ENCODE results near the gene RPS6KB2.
"Not testable (repeated sequence)": the region's sequence is repeated elsewhere in the genome, so short reads cannot be mapped to it uniquely, and the experiment has no call there.

Gene RPS6KB2

DNA sequence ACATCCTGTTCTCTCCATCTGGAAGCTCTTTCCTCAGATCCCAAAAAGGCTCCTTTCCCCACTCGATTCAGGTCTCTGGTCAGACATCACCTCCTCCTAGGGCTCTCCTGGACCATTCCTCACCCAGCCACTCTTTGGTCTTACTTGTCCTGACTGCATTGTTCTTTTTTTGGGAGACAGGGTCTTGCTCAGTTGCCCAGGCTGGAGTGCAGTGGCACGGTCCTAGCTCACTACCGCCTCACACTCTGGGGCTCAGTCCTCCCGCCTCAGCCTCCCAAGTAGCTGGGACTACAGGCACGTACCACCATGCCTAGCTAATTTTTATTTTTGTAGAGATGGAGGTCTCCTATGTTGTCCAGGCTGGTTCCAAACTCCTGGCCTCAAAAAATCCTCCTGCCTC, 17.2 kb downstream of the RPS6KB2 start:
- no peak for DNase-seq

- DNase-seq = no peak
Observed at GRCh38 chr11:67448220-67448609, 19.9 kb downstream of the RPS6KB2 start.

- no peak for DNase-seq
Observed at GRCh38 chr11:67449116-67449844, 21.0 kb downstream of the RPS6KB2 start.

DNA sequence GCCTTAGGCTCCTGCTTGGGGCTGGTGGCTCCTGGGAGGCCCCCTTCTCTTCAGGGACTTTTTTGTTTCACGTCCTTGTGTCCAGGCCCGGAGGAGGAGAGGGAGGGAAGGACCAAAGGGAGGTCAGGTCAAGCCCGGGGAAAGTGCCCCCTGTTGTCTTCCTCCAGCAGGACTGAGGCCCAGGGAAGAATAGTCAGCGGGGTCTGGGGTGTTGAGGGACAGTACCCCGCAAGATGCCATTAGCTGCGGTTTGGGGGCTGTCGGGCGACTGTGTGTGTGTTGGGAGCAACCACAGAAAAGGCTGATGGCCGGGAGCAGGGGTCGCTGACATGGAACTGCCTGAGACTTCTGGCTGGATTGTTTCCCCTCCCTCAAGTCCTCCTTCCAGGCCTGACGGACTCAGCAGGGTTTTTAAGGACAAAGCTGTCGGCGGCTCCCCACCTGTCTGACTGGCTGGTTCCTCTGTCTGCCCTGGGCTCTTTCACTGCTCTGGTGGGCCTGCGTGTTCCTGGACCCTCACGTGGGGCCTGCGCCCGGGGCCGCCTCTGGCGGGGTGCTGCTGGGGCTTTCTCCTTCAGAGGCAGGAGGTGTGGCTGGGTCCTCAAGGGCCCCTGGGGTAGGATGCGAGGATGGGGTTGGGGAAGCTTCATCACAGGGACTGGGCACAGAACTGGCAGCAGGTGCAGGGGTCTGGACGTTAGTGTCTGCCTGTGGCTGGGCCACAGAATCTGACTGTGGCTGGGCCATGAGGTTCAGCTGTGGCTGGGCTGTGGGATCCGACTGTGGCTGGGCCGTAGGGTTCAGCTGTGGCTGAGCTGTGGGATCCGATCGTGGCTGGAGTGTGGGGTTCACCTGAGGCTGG, 22.7 kb downstream of the RPS6KB2 start:
- DNase-seq = no peak

GRCh38 chr11:67451658-67451976, 23.3 kb downstream of the RPS6KB2 start:
- no peak for DNase-seq

DNA sequence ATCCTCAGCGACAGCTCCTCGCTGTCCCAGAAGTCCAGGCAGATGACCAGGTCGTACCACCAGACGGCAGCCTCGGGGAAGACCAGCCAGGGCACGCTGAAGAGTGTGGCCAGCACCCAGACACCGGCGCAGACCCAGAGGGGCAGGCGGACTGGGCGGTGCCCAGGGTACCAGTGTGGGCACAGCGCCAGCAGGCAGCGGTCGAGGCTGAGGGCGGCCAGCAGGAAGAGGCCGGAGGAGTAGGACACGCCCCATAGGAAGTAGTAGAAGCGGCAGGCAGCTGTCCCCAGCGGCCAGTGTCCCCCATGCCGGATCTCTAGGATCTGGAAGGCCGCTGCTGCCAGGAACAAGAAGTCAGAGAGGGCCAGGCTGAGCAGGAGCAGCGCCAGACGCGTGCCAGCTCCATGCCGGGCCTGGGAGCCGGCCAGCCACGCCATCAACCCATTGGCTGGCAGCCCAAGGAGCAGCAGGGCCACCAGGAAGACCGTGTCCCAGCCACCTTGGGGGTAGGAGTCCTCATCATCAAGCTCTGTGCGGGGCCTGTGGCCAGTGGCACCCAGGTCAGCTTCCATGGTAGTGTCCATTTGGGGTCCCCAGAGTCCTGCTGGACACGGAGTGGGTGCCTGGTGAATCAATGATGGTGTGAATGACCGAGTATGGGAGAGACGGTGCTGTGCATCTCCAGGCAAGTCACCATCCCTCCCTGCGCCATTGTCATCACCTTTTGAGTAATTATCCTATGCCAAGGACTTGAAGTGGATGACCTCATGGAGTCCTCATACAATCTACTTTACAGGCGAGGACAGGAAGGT, 24.1 kb downstream of the RPS6KB2 start, which contains the start of gene GPR152:
TSS of gene GPR152 (minus strand) at position 589 of the 812 bp plus-strand sequence. CDS start at position 584, 5 bp downstream.
- DNase-seq = no peak

GRCh38 chr11:67453816-67454732, 25.8 kb downstream of the RPS6KB2 start:
- no peak for DNase-seq

GRCh38 chr11:67455054-67455453, 26.8 kb downstream of the RPS6KB2 start, which contains the start of gene CABP4:
TSS of gene CABP4 (plus strand) at chr11:67455354. CDS start at chr11:67455424, 70 bp downstream.
- DNase-seq = no peak

DNA sequence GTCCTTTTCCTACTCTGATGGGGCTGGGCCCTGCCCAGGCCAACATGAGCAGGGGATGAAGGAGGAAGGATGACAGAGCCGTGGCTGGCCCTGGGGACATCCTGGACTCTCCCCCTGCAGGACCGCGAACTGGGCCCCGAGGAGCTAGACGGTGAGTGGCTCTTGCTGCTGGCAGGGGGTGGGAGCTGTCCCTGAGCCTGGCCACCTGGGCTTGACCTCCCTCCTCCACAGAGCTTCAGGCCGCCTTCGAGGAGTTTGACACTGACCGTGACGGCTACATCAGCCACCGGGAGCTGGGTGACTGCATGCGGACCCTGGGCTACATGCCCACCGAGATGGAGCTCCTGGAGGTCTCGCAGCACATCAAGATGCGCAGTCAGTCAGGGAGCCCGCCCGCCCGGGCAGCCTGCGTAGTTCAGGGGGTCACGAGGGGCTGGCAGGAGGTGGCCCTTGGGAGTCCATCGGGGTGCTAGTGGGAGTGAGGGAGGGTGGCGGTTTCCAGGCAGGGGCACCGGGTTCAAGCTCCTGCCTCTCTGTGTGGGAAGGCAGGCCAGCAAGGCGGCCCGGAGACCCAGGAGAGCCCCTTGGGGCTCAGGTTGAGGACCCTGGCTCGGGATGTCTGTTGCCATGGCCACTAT, 27.9 kb downstream of the RPS6KB2 start:
- no peak for DNase-seq

DNA sequence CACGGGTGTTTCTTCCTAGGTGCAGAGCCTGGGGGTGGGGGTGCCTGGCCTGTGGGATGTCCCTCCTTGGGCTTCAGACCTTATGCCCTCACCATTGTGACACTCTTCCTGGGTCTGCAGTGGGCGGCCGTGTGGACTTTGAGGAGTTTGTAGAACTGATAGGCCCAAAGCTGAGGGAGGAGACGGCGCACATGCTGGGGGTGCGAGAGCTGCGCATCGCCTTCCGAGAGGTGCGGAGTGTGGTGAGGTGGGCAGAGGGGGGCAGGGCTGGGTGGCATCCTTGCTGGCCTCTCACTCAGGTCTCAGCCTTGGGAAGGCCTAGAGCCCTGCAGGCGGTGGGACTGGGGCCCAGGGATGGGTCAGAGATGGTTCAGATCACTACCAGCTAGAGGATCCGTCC, 29.2 kb downstream of the RPS6KB2 start:
- DNase-seq = no peak

DNA sequence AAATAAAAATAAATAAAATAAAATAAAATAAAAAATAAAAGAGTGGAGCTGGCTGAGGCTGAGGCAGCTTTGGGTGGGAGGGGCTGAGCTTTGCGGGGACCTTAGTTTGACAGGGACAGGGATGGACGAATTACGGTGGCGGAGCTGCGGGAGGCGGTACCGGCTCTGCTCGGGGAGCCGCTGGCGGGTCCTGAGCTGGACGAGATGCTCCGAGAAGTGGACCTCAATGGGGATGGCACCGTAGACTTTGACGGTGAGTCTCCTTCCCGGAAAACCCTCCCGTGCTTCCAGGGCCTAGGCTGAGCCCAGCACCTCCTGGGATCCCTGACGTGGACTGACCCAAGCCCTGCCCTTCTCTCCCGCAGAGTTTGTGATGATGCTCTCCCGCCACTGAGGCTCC, 30.0 kb downstream of the RPS6KB2 start:
- no peak for DNase-seq

GRCh38 chr11:67463186-67463585, 34.9 kb downstream of the RPS6KB2 start:
- DNase-seq = no peak

DNA sequence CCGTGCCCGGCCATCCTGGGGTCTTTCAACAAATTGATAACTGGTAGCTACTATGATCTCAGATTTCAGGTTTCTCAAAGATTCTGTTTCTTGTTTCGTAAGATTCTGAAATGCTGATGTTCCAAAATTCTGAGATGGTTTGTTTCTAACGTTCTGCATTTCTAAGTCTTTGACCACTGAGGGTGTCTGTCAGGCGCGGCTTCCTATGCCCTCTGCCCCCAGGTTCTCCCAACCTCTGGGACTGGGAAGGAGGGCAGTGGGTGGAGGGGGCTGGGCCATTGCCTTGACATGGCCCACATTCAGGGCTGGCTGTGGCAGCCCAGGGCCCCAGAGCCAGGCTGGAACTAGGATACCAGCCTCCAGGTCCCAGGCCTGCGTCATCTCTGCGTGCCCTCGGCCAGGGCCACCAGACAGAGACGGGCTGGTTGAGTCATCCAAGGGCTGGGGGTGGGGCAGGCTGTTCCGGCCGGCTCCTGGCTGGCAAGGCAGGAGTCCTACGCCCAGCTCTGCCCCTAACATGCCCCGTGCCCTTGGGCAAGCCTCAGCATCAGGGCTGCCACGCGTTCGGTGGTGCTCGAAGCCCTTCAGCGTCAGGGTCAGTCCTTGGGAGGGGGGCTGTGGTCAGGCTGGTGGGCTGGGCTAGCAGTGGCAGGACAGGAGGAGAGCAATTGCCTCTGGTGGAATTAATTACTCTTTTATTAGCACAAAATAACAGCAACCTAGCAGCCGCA, 35.6 kb downstream of the RPS6KB2 start:
- no peak for DNase-seq

GRCh38 chr11:67464411-67465188, 36.3 kb downstream of the RPS6KB2 start:
- DNase-seq = peak; percentile 86

DNA sequence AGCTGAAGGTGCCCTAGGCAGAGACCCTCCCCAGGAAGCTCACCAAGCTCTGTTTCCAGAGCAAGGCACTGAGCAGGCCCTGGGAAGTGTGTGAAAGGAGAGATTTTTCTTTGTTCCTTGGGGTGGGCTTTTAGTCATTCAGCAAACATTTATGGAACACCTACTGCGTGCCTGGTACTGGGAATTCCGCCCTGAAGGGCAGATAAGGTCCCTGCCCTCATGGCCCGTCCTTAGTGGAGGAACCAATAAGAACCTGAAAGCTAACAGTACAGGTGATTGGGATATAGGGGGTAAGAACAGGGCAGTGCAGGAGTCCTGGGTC, 36.9 kb downstream of the RPS6KB2 start:
- no peak for DNase-seq

DNA sequence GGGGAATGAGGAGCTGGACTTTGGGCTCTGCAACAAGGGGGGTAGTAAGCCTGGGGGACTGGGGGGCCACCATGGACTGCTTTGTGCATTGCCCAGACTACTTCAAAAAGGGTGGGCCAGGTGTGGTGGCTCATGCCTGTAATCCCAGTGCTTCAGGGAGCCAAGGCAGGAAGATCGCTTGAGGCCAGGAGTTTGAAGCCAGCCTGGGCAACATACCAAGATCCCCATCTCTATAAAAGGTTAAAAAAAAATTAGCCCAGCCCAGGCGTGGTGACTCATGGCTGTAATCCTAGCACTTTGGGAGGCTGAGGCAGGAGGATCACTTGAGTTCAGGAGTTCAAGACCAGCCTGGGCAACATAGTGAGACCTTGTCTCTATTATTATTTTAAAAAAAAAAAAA, 37.2 kb downstream of the RPS6KB2 start:
- not testable (repeated sequence) for DNase-seq

GRCh38 chr11:67466367-67466766, 38.1 kb downstream of the RPS6KB2 start:
- no peak for DNase-seq

GRCh38 chr11:67466962-67467771, 38.9 kb downstream of the RPS6KB2 start:
- no peak for DNase-seq

GRCh38 chr11:67468056-67468455, 39.8 kb downstream of the RPS6KB2 start:
- DNase-seq = peak; percentile 43

GRCh38 chr11:67468456-67468758, 40.1 kb downstream of the RPS6KB2 start:
- DNase-seq = no peak

Data from NCI-H1105 treated with DMSO at 0.1 percent for 48 hours (cell line).